Activated CD4-positive, alpha-beta T cell treated with anti-CD3 and anti-CD28 coated beads for 48 hours (primary cell): Measurements from ENCODE around the gene CCDC174.

Source experiments
- DNase-seq: peaks from one replicate; pipeline ENCODE4 v3.0.0-alpha.2; 2020

CCDC174 gene

GRCh38 chr3:14657579-14657978, 6.0 kb downstream of the CCDC174 start:
- no peak for DNase-seq

- no peak for DNase-seq
These were observed 7.4 kb downstream of the CCDC174 start for GRCh38 chr3:14658978-14659377.

GRCh38 chr3:14660942-14661341, 9.4 kb downstream of the CCDC174 start:
- no peak for DNase-seq

GRCh38 chr3:14663396-14664135, 12.0 kb downstream of the CCDC174 start:
- no peak for DNase-seq

DNA sequence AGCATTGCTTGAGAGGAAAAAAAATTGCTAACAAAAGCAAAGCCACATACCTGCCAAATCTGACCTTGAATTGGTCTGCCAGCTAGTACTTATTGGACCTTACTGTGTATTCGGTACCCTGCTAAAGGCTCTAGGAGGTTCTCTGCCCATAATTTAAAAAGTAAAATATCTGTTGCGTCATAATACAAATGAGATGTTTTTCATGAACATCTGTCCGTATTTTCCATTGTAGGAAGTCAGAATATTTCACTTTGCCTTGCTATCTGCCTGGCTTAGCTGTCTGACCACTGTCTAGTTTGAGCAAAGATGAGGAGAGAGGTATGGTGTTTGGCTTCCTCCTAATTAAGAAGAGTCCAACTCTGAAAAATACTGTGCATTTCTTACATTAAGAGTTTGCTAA, 12.6 kb downstream of the CCDC174 start:
- DNase-seq: no peak

- DNase-seq: no peak
These were observed 21.0 kb downstream of the CCDC174 start for GRCh38 chr3:14672588-14672987.

- no peak for DNase-seq
These were observed 23.3 kb downstream of the CCDC174 start, which contains the start of gene C3orf20 for GRCh38 chr3:14674841-14675240. TSS of gene C3orf20 (plus strand) at chr3:14675141. CDS start at chr3:14682714, 7,573 bp downstream.

DNA sequence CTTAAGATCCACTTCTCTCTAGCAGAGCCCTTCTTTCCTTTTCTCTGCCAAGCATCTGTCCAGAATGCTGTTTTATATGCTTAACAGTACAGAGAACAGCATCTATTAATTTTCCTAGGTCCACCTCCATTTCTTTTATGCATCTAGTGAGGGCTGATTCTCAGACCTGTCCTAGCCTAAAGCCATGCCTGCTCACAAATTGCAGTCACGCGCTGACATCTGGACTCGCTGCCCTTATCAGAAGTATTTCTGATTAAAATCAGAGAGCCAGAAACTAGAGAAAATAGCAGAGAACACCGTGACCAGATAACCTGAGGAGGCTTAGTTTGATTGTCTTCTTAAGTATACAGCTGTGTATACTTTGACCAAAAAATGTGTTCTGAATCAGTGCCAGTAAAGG, 25.3 kb downstream of the CCDC174 start:
- DNase-seq: no peak

- DNase-seq: no peak
These were observed 26.5 kb downstream of the CCDC174 start for GRCh38 chr3:14678015-14678503.

DNA sequence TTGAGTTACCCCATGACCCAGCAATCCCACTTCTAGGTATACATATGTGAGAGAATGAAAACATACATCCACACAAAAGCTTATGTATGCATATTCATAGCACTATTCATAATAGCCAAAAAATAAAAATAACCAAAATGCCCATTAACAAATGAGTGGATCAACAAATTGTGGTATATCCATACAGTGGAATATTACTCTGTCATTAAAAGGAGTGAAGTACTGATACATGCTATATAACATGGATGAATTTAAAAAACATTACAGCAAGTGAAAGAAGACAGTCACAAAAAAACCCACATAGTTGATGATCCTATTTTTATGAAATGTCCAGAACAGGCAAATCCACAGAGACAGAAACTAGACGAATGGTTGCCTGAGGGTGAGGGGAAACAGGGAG, 28.6 kb downstream of the CCDC174 start:
- no peak for DNase-seq

GRCh38 chr3:14680716-14681115, 29.2 kb downstream of the CCDC174 start:
- DNase-seq: no peak

GRCh38 chr3:14684447-14684846, 32.9 kb downstream of the CCDC174 start:
- DNase-seq: no peak

DNA sequence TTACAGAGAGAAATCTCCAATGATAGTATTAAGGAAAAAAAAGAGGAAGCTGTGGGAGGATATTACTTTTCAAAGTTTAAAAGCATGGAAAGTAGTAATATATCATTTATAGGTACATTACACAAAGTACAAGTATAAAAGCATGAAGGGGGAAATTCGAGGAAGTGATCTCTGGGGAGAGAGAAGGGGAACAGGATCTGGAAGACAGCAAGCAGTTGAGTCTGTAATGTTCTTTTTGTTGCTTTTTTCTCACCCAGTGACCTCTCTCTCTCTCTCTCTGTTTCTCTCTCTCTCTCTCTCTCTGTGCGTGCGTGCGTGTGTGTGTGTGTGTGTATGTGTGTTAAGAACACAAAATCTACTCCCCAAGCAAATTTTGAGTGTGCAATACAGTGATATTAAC, 33.6 kb downstream of the CCDC174 start:
- no peak for DNase-seq

DNA sequence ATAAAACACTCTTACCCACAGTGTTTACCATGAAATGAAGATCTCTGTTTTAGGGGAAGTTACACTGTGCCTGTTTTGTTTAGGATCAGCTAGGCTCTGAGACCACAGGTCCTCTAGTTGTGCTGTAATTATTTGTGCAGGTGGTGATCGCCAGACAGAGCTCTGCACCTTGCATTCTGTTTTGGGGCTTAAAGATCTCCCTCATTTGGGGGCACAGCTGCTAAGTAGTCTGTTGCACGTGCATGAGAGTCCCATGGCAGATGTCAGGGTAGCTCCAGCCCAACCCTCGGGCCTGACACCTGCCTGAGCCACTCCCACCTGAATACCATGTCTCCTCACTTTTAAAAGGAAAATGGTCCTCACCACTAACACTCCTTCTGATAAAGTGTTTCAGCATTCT, 35.8 kb downstream of the CCDC174 start:
- no peak for DNase-seq

GRCh38 chr3:14688525-14688924, 37.0 kb downstream of the CCDC174 start:
- no peak for DNase-seq

DNA sequence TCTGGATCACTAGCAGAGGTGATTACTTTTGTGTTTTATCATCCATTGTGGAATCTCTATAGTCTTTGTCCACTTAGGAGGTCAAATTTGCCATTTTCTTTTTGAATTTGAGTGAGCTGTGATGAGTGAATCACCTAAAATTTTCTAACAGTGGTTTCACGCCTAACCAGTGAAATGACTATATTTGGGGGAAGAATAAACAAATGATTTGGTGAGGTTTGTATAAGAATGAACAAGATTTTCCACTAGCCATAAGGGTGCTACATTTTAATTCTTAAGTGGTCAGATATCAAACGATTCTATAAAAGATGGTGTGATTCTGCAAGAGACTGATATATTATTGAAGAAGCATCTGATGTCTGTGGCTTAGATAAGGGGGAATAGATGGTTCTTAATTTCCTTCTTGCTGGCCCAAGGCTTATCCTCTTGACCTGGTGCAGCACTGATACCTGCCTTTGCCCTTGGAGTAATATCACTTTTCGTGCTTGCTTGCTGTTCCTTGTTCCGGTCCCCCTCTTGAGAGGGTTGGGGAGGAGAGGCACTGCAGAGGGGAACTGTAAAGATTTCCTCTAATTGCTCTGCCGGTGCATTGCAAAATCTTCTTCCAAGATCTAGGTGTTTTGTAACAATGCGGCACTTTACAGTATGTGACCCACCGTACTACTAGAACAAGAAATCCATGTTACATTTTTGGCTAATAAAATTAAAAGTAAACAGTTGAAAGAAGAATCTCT, 37.9 kb downstream of the CCDC174 start:
- DNase-seq: no peak

DNA sequence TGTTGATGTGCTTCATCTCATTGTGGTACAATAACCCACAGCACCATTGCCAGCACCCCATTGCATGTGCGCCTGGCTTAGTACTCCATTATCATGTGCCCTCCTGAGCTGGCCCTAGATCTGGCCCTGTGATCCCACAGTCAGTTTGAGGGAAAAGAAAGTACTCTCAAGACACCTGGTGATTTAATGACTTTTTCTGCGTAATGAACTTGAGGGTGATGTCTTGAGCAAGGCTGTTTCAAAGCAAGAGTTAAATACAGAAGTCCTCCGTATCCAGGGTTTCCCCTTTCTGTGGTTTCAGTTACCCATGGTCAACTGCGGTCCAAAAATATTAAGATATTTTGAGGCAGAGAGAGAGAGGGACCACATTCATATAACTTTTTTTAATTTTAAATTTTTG, 39.7 kb downstream of the CCDC174 start:
- DNase-seq: no peak

- no peak for DNase-seq
These were observed 40.2 kb downstream of the CCDC174 start for GRCh38 chr3:14691719-14692118.

GRCh38 chr3:14698601-14699244, 47.2 kb downstream of the CCDC174 start:
- no peak for DNase-seq

GRCh38 chr3:14699643-14700042, 48.1 kb downstream of the CCDC174 start:
- no peak for DNase-seq

DNA sequence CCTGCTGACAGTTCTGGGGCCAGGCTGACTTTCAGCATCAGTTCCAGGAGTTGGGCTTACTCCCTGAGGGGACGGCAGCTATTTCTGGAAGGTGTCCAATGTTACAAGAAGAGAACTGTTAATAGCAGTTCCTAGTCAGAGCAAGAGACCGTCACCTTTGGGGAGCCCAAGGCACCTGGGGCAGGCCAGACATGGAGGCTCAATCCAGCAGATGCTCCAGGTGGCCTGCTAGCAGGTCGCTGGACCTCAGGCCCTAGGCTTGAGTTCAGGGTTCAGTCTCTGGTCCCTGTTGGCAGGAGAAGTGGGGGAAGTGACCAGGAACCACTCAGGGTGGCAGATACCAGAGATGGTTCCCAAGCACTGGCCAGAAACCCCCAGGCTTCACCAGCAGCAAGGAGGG, 49.3 kb downstream of the CCDC174 start:
- no peak for DNase-seq

GRCh38 chr3:14701676-14702075, 50.1 kb downstream of the CCDC174 start:
- no peak for DNase-seq

- DNase-seq: no peak
These were observed 51.7 kb downstream of the CCDC174 start for GRCh38 chr3:14703128-14703750.
